HG03097 (cell line): Measurements from ENCODE around the gene TEX52.
"Not testable (repeated sequence)": the region's sequence is repeated elsewhere in the genome, so short reads cannot be mapped to it uniquely, and the experiment has no call there.

Experiments used
- ATAC-seq: cut with Tn5 transposase; IDR thresholded peaks from one replicate; pipeline ENCODE4 v1.9.1; 2021; ENCODE audit not compliant: unreplicated experiment, low FRiP score

The TEX52 gene

GRCh38 chr12:2868986-2869632 lies 12.3 kb upstream of the TEX52 start:
- ATAC-seq, result not testable (repeated sequence)

DNA sequence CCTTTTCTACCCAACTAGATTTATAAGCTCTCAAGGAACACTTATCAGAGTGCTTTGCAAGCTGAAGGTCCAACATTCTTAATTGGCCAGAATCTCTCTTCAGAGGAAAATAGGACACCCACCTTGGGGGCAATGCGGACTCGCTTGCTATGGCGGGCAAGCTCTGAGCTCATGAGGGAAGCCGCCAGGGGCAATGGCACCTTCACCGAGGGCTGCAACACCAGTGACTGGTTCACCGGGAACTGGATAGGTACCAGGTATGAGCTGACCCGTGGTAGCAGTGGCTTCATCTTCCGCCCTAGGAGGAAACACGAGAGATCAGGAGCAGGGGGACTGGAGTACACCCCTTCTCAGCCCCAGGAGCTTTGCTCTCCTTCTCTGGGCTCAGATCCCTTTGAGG lies 7.4 kb upstream of the TEX52 start:
- ATAC-seq, result no peak

GRCh38 chr12:2863402-2863801 lies 6.6 kb upstream of the TEX52 start:
- ATAC-seq, result not testable (repeated sequence)

- no peak for ATAC-seq
Measured at GRCh38 chr12:2862876-2863275, 6.0 kb upstream of the TEX52 start.

DNA sequence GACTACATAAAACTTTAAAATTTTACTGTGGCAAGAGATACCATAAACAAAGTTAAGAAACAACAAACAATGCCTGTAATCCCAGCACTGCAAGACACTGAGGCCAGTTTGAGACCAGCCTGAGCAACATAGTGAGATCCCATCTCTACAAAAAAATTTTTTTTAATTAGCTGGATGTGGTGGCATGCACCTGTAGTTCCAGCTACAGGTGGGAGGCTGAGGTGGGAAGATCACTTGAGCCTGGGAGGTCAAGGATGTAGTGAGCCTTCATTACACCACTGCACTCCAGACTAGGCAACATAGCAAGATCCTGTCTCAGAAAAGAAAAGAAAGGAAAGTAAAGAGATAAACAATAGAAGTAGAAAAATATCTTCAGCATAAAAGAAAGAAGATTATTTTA lies 3.3 kb upstream of the TEX52 start:
- no peak for ATAC-seq

- no peak for ATAC-seq
Measured at GRCh38 chr12:2858944-2859421, 2.1 kb upstream of the TEX52 start.

DNA sequence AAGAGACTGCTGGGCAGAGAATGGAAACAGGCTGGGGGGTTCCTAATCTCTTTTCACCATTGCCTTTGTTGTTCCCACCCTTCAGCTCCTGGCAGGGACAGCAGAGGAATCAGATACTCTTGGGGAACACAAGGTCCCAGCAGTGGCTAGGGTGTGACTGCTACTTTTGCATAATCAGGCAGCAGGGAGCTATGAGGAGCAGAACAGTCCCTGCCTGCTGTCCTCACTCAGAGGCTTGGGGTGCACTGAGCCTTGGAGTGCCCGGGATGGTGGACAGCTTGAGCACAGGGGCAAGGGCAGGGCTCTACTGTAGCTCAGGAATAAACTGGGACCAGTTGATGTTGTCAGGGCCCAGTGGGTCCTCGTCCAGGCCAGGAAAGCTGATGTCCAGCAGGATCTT lies 1.5 kb upstream of the TEX52 start:
- ATAC-seq, result no peak

GRCh38 chr12:2857576-2857975 lies 737 bp upstream of the TEX52 start:
- no peak for ATAC-seq

DNA sequence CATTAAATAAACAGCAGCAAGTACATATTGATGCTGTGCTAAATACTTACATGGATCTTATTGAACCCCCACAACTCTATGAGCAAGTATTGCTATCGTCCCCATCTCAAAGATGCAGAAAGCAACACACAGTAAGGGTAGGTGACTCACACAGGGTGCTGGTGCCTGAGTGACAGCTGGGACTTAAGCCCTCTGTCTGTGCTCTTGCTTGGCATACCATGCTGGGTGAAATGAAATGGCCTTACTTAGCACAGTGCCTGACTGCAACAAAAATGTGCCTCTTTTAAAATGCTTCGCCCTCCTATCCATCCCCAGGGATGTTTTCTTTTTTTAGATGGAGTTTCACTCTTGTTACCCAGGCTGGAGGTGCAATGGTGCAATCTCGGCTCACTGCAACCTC lies 788 bp downstream of the TEX52 start:
- ATAC-seq, result no peak

- ATAC-seq, result no peak
Measured at GRCh38 chr12:2855546-2855945, 1.3 kb downstream of the TEX52 start.

GRCh38 chr12:2854669-2855453 lies 2.0 kb downstream of the TEX52 start:
- ATAC-seq, result no peak

DNA sequence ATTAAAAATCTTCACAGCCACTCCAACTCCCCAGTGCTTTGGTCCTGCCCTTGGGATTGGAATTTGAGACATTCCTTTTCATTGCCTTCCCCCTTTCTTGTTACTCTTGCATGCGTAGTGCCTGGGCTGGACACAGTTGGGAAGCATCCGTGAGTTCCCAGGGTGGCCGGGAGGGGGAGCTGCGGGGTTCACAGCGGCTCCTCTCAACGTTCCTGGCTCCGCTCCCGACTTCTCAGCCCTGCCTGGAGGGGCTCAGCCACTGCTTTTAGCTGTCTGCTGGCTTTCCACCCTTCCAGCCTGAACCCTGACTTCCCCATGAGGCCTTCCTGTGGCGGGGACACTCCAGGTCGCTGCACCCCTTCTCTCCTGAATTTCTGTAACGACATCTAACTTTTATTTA lies 3.2 kb downstream of the TEX52 start:
- ATAC-seq, result no peak

GRCh38 chr12:2851931-2852330 lies 4.9 kb downstream of the TEX52 start:
- ATAC-seq, result no peak

DNA sequence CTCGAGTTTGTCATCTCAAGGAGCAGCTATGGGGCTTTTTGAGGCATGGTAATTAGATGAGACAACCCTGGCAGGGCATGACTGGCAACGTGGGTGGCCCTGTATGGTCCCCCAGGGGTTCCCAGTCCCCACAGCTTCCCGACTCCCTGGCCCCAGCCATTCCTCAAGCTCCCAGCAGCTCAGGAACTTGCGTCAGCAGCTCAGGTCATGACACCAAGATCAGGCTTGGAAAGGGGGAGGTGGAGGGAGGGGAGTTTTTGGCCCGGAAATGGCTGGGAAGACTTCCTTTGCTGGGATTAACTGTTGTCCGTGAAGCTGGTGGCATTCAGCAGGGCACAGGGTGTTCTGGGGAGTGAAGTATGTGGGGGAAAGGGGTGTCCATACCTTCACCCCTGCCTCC lies 11.6 kb downstream of the TEX52 start:
- no peak for ATAC-seq

GRCh38 chr12:2844786-2845185 lies 12.1 kb downstream of the TEX52 start:
- ATAC-seq, result no peak

DNA sequence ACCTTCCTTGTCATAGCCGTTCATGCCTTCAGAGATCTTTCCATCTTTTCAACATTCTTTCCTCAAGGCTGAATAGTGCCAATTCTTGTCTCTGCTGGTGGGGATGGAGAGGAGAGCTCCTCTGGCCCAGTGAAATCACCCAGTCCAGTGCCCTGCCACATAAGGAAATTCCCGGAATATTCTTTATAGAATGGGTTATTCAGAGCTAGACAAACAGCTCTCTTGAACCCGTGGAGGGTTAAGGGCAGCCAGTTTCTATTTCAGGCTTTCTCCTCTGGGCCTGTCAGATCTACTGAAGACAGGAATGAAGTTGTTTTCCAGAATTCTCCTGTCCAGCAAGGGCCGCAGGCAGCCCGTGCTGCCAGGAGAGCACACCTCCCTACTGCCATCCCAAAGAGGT lies 13.9 kb downstream of the TEX52 start:
- ATAC-seq, result no peak

- ATAC-seq, result no peak
Measured at GRCh38 chr12:2841056-2841650, 15.7 kb downstream of the TEX52 start.

DNA sequence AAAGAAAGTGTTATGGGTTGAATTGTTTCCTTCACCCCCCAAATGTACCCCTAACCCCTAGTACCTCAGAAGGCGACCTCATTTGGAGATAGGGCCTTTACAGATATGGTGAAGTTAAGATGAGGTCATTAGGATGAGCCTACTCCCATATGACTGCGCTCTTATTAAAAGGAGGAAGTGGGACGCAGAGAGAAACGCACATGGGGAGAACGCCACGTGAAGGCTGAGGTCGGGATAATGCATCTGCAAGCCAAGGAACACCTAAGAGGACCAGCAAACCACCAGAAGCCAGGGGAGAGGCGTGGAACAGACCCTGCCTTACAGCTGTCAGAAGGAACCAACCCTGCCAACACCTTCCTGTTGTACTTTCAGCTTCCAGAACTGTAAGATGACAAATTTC lies 20.3 kb downstream of the TEX52 start:
- no peak for ATAC-seq

- no peak for ATAC-seq
Measured at GRCh38 chr12:2835691-2836403, 21.0 kb downstream of the TEX52 start.

- no peak for ATAC-seq
Measured at GRCh38 chr12:2834581-2835491, 22.0 kb downstream of the TEX52 start, which contains the start of gene NRIP2. TSS of gene NRIP2 (minus strand) at chr12:2835035. CDS start at chr12:2834983, 52 bp downstream.
